Calu3 (cell line): ENCODE results near the gene TOP2B. TPM values are rescaled to one million over a fixed set of nuclear protein-coding genes. Genes with fewer than 3 reads are reported as not detected.

ENCODE experiments used
- BruUV-seq: library from RNA; stranded (reverse); fragments of 400-500 nt; replicated peaks from 2 replicates; lab custom pipeline; 2021; lab: Mats Ljungman, UMichigan
- CTCF ChIA-PET: fragments of 300-600 bp; sonication (Branson Sonifier 250); formaldehyde crosslinking; loops from one replicate; lab custom pipeline; 2022; ENCODE audit warnings: antibody characterized with exemption; lab: Charles Lee
- DNase-seq: peaks from one replicate; pipeline ENCODE4 v3.0.0; 2022
- H3K27ac Mint-ChIP-seq: one replicate; pipeline ENCODE4 v1.8.0; 2022; ENCODE audit warnings: mixed read lengths; ENCODE audit not compliant: unreplicated experiment
- H3K27me3 Mint-ChIP-seq: one replicate; pipeline ENCODE4 v1.8.0; 2022; ENCODE audit warnings: mixed read lengths; ENCODE audit not compliant: unreplicated experiment
- H3K36me3 Mint-ChIP-seq: one replicate; pipeline ENCODE4 v1.8.0; 2022; ENCODE audit warnings: mild to moderate bottlenecking, moderate library complexity, mixed read lengths; ENCODE audit not compliant: insufficient read depth, unreplicated experiment
- H3K4me1 Mint-ChIP-seq: one replicate; pipeline ENCODE4 v1.8.0; 2022; ENCODE audit warnings: mild to moderate bottlenecking, low read depth, mixed read lengths; ENCODE audit not compliant: unreplicated experiment
- H3K4me3 Mint-ChIP-seq: one replicate; pipeline ENCODE4 v1.8.0; 2022; ENCODE audit warnings: mild to moderate bottlenecking, low read depth, moderate library complexity, mixed read lengths; ENCODE audit not compliant: unreplicated experiment
- H3K9me3 Mint-ChIP-seq: one replicate; pipeline ENCODE4 v1.8.0; 2022; ENCODE audit warnings: low read depth, mixed read lengths; ENCODE audit not compliant: unreplicated experiment
- CTCF ChIP-seq: fragments of 200-600 bp; IDR thresholded peaks from one replicate; pipeline ENCODE4 v1.8.0; 2022; ENCODE audit warnings: antibody characterized with exemption; ENCODE audit not compliant: unreplicated experiment
- intact Hi-C: fragments of 100-400 bp; cut with micrococcal nuclease; formaldehyde crosslinking; loops from one replicate; pipeline ENCODE4 v1.10.0; 2022; ENCODE audit not compliant: unreplicated experiment
- total RNA-seq: library from RNA; stranded (reverse); gene quantifications from 2 replicates; pipeline ENCODE4 v1.2.3, GENCODE V29; 2022

TOP2B gene
- total RNA-seq, 1 experiment from 2014 or later, result 117 TPM

GRCh38 chr3:25619382-25619781, 45.3 kb downstream of the TOP2B start:
- Mint-ChIP-seq H3K4me1 (no peaks in the 10 kb centered on the region), H3K36me3 (peaks cover 11% of the 10 kb centered on the region), H3K27me3 (no peaks in the 10 kb centered on the region), H3K9me3 (no peaks in the 10 kb centered on the region), H3K4me3 (no peak overlapping the region), H3K27ac (no peak overlapping the region)
- intact Hi-C loops, result no loop called here
- CTCF ChIA-PET, result no interaction called here
- TF ChIP-seq CTCF, result no peak
- no TSS peak for BruUV-seq
- no peak for DNase-seq

GRCh38 chr3:25618028-25618427, 46.7 kb downstream of the TOP2B start:
- no peak for DNase-seq
- Mint-ChIP-seq H3K9me3 (no peaks in the 10 kb centered on the region), H3K4me3 (no peak overlapping the region), H3K27me3 (no peaks in the 10 kb centered on the region), H3K4me1 (no peaks in the 10 kb centered on the region), H3K36me3 (peaks cover 7% of the 10 kb centered on the region), H3K27ac (no peak overlapping the region)
- intact Hi-C loops, result no loop called here
- TF ChIP-seq CTCF, result no peak
- no TSS peak for BruUV-seq
- CTCF ChIA-PET, result interaction anchor here (0.6 to 1.4 kb wide), 2 partner anchors 8 to 14 kb away, joined by 4 read pairs; no protein-coding TSS in a partner anchor

- intact Hi-C loops, result no loop called here
- BruUV-seq, result no TSS peak
- Mint-ChIP-seq H3K9me3 (no peaks in the 10 kb centered on the region), H3K36me3 (peaks cover 29% of the 10 kb centered on the region), H3K27ac (no peak overlapping the region), H3K4me1 (no peaks in the 10 kb centered on the region), H3K4me3 (no peak overlapping the region), H3K27me3 (no peaks in the 10 kb centered on the region)
- TF ChIP-seq CTCF, result no peak
- no peak for DNase-seq
- CTCF ChIA-PET, result no interaction called here
These were observed 53.5 kb downstream of the TOP2B start for GRCh38 chr3:25611193-25611592.

GRCh38 chr3:25610779-25611178, 53.9 kb downstream of the TOP2B start:
- no peak for DNase-seq
- BruUV-seq, result no TSS peak
- Mint-ChIP-seq H3K4me1 (no peaks in the 10 kb centered on the region), H3K9me3 (no peaks in the 10 kb centered on the region), H3K27me3 (no peaks in the 10 kb centered on the region), H3K4me3 (no peak overlapping the region), H3K27ac (no peak overlapping the region), H3K36me3 (peaks cover 32% of the 10 kb centered on the region)
- CTCF ChIA-PET, result no interaction called here
- no peak for TF ChIP-seq CTCF
- intact Hi-C loops, result no loop called here
